H1 (cell line): ENCODE data around the gene ADAM19.

Experiments
- ATF2 ChIP-seq: IDR thresholded peaks from 2 replicates; pipeline ENCODE4 v1.6.1; 2012; ENCODE audit warnings: low read length, inconsistent platforms
- BRCA1 ChIP-seq: IDR thresholded peaks from 2 replicates; pipeline ENCODE4 v1.6.1; 2012; ENCODE audit warnings: low read depth, low read length, improper control_type of control experiment
- CHD2 ChIP-seq: IDR thresholded peaks from 2 replicates; pipeline ENCODE4 v1.6.1; 2012; ENCODE audit warnings: low read length, improper control_type of control experiment
- CTCF ChIP-seq, 3 experiments: IDR thresholded peaks; 1 replicate in 2 of 3; 2 replicates in 1 of 3; pipeline versions ENCODE4 v1.5.1 to v1.6.1; 2011; ENCODE audit warnings: low read length in 3 of 3, mild to moderate bottlenecking in 3 of 3, inconsistent platforms in 2 of 3, low read depth in 1 of 3, moderate library complexity in 1 of 3; ENCODE audit not compliant: insufficient read depth in 1 of 3; ENCODE audit errors: control extremely low read depth in 1 of 3
- POLR2A ChIP-seq, 2 experiments: IDR thresholded peaks; 1 replicate in 1 of 2; 2 replicates in 1 of 2; pipeline ENCODE4 v1.6.1; 2011; ENCODE audit warnings: low read depth in 2 of 2, low read length in 2 of 2, mild to moderate bottlenecking in 2 of 2; ENCODE audit errors: control extremely low read depth in 1 of 2
- SAP30 ChIP-seq: fragments of 300-600 bp; sonication (generic); IDR thresholded peaks from 2 replicates; pipeline ENCODE4 v1.7.1; 2012; ENCODE audit warnings: low read length, moderate library complexity, mild to moderate bottlenecking, inconsistent platforms; ENCODE audit not compliant: insufficient read depth, insufficient replicate concordance
- SP1 ChIP-seq: IDR thresholded peaks from 2 replicates; pipeline ENCODE4 v1.6.1; 2011; ENCODE audit warnings: low read depth, low read length
- TAF1 ChIP-seq: IDR thresholded peaks from 2 replicates; pipeline ENCODE4 v1.6.1; 2011; ENCODE audit warnings: mild to moderate bottlenecking, low read depth, low read length

GRCh38 chr5:157541447-157542118 is 34.0 kb downstream of the ADAM19 start:
- no peak for TF ChIP-seq SP1
- TF ChIP-seq POLR2A (IDR thresholded peaks at IDR 0.05; ENCODE audit: control extremely low read depth in 1 of 2, low read depth in 2 of 2, low read length in 2 of 2): no peak
- TF ChIP-seq TAF1: no peak
- no peak for TF ChIP-seq ATF2
- no peak for TF ChIP-seq CHD2
- TF ChIP-seq BRCA1: no peak
- no peak for TF ChIP-seq CTCF (IDR thresholded peaks at IDR 0.05; ENCODE audit: control extremely low read depth in 1 of 3, insufficient read depth in 1 of 3, low read depth in 1 of 3, low read length in 3 of 3)
- TF ChIP-seq SAP30: no peak
